ENCODE data around the gene SAP30. TPM values are rescaled to one million over a fixed set of nuclear protein-coding genes. Genes with fewer than 3 reads are reported as not detected.

The SAP30 gene
- total RNA-seq, 1 experiment from 2014 or later = 13.5 TPM

DNA sequence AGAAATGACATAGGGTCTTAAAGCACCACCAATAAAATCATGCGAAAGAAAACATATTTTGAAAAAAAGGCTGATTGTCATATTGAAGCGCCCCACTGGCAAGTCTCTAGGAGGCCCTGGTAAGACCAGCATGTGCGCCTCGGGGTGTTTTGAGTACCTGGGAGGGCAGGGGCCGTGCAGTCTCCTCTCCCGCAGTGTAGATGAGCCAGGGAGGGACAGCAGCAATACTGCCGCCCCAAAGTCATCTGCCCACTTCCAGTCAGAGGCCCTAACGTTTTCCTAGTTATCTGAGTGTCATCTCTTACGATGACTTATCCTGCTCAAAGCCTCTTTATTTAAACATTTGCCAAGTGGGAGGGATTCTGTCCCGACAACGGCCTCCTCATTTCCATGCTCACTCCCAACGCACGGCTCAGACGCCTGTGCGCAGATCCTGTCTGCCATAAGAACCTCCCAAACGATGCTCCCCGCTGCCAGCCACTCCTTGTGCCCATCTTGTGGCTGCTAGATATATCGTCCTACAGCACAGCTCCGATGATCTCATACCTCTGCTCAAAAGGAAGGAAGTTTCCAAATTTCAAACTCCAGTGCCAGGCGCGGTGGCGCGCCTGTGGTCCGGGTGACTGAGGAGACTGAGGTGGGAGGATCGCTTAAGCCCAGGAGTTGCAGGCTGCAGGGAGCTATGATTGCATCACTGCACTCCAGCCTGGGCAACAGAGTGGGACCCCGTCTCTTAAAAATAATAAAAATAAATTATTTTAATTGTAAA lies 45.3 kb downstream of the SAP30 start:
- Mint-ChIP-seq H3K36me3 (ENCODE audit: insufficient read depth in 1 of 3, low read depth in 3 of 3) (no peaks in the 10 kb centered on the region), H3K27ac (peak overlapping the region in 1 of 3 experiments; percentile 90; a peak in 1 of 7 replicates), H3K4me1 (no peaks in the 10 kb centered on the region), H3K9me3 (no peaks in the 10 kb centered on the region), H3K4me3 (no peak overlapping the region), H3K27me3 (ENCODE audit: low read depth) (peaks cover 1% of the 10 kb centered on the region; the same call in 1 of the 2 replicates)
- Histone ChIP-seq H4K91ac (ENCODE audit: insufficient read length, low read depth, low read length) (no peak overlapping the region), H3K18ac (ENCODE audit: insufficient read length, low read depth, low read length) (no peak overlapping the region), H3K79me1 (ENCODE audit: insufficient read depth, low read depth, low read length, poor library complexity, severe bottlenecking) (no peaks in the 10 kb centered on the region), H2BK120ac (ENCODE audit: low read depth, low read length, poor library complexity, severe bottlenecking) (no peak overlapping the region), H3K4me1 (ENCODE audit: insufficient read depth, low read length) (no peaks in the 10 kb centered on the region), H4K8ac (replicated peaks; ENCODE audit: insufficient read length, low read depth, low read length) (no peak overlapping the region), H3K27ac (ENCODE audit: insufficient read length, low read depth, low read length) (no peak overlapping the region), H3K4ac (ENCODE audit: low read depth, low read length) (no peak overlapping the region), H3K27me3 (ENCODE audit: insufficient read depth, low read length) (no peaks in the 10 kb centered on the region), H3K9ac (ENCODE audit: extremely low read depth, insufficient read length, low read length) (no peak overlapping the region), H3K79me2 (ENCODE audit: insufficient read depth, low read length) (no peaks in the 10 kb centered on the region), H3K4me2 (ENCODE audit: insufficient read depth, insufficient read length, low read length) (no peak overlapping the region), H3K23me2 (ENCODE audit: insufficient read length, low read depth, low read length, poor library complexity, severe bottlenecking) (no peaks in the 10 kb centered on the region), H3T11ph (ENCODE audit: low read length) (no peak overlapping the region), H3K9me3 (ENCODE audit: control insufficient read depth, low read depth, low read length) (no peaks in the 10 kb centered on the region), H2BK20ac (ENCODE audit: low read depth, low read length, poor library complexity, severe bottlenecking) (peak overlapping the region; percentile 7), H3K56ac (ENCODE audit: insufficient read length, low read depth, low read length) (no peak overlapping the region), H2BK5ac (ENCODE audit: insufficient read length, low read length) (no peak overlapping the region), H2AFZ (ENCODE audit: low read length) (no peak overlapping the region), H4K5ac (ENCODE audit: insufficient read length, low read depth, low read length) (no peak overlapping the region), H2BK12ac (ENCODE audit: insufficient read length, low read depth, low read length) (no peak overlapping the region), H2BK15ac (ENCODE audit: low read depth, low read length) (no peak overlapping the region), H2AK5ac (ENCODE audit: insufficient read length, low read length) (no peak overlapping the region), H3K23ac (ENCODE audit: insufficient read length, low read depth, low read length) (no peak overlapping the region), H4K20me1 (ENCODE audit: control insufficient read depth, insufficient read depth, insufficient read length) (no peaks in the 10 kb centered on the region), H3K14ac (ENCODE audit: insufficient read depth, low read length) (no peak overlapping the region)
- no peak for DNase-seq
- no CpG with 5 or more reads among the region's 26 CpGs for WGBS (ENCODE audit: extremely low coverage, insufficient read length, low lambda C conversion rate)
- TF ChIP-seq, protein P1, sequence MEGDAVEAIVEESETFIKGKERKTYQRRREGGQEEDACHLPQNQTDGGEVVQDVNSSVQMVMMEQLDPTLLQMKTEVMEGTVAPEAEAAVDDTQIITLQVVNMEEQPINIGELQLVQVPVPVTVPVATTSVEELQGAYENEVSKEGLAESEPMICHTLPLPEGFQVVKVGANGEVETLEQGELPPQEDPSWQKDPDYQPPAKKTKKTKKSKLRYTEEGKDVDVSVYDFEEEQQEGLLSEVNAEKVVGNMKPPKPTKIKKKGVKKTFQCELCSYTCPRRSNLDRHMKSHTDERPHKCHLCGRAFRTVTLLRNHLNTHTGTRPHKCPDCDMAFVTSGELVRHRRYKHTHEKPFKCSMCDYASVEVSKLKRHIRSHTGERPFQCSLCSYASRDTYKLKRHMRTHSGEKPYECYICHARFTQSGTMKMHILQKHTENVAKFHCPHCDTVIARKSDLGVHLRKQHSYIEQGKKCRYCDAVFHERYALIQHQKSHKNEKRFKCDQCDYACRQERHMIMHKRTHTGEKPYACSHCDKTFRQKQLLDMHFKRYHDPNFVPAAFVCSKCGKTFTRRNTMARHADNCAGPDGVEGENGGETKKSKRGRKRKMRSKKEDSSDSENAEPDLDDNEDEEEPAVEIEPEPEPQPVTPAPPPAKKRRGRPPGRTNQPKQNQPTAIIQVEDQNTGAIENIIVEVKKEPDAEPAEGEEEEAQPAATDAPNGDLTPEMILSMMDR (conservative IDR thresholded peaks at IDR 0.05) = no peak
